Kidney epithelial cell (primary cell): Measurements from ENCODE around the gene GPC6. TPM values are rescaled to one million over a fixed set of nuclear protein-coding genes. Genes with fewer than 3 reads are reported as not detected.

ENCODE experiments used
- DNase-seq: peaks from one replicate; pipeline ENCODE4 v3.0.0-alpha.2; 2010; ENCODE audit warnings: low read depth
- H3K27me3 ChIP-seq: 2 replicates; pipeline ENCODE4 v1.6.0; 2011; ENCODE audit warnings: low read length; ENCODE audit not compliant: control insufficient read depth, insufficient read depth
- H3K36me3 ChIP-seq: 2 replicates; pipeline ENCODE4 v1.5.1; 2011; ENCODE audit warnings: low read length; ENCODE audit not compliant: control insufficient read depth, insufficient read depth
- H3K4me3 ChIP-seq: 2 replicates; pipeline ENCODE4 v1.5.1; 2011; ENCODE audit warnings: low read depth, mild to moderate bottlenecking, control low read depth, low read length
- total RNA-seq: library from RNA; depleted of rRNA; stranded (reverse); fragments of >200 nt; gene quantifications from 2 replicates; pipeline ENCODE4 v1.2.3, GENCODE V29; 2015
- TF ChIP-seq, protein P1 (sequence below): IDR thresholded peaks from 2 replicates; pipeline ENCODE4 v1.5.1; 2011; ENCODE audit warnings: mild to moderate bottlenecking, moderate library complexity, low read length, control low read depth, inconsistent platforms; ENCODE audit not compliant: insufficient read depth, poor library complexity, severe bottlenecking

The GPC6 gene
- total RNA-seq, 1 donor from 2014 or later: 62.7 TPM

DNA sequence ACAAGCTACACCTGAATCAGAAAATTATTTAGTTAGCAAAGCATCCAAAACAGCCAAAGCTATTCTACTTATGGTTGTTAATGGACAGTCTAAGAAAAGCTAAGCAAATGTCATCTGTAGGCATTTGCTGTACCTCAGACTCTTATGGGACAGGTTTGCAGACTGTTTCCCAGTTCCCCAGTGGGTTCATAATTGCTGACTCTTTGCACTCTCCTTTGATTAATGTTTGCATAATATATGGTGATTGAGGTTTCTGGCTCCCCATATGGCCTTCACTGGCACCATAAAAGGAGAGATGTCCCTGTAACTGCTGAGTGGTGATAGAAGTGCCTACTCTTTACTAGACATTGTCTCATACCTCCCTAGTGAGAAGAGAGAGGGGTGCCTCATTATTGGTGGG is 142.1 kb downstream of the GPC6 start:
- no peak for DNase-seq
- Histone ChIP-seq H3K27me3 (no peaks in the 10 kb centered on the region), H3K4me3 (no peak overlapping the region), H3K36me3 (no peaks in the 10 kb centered on the region)
- TF ChIP-seq, protein P1, sequence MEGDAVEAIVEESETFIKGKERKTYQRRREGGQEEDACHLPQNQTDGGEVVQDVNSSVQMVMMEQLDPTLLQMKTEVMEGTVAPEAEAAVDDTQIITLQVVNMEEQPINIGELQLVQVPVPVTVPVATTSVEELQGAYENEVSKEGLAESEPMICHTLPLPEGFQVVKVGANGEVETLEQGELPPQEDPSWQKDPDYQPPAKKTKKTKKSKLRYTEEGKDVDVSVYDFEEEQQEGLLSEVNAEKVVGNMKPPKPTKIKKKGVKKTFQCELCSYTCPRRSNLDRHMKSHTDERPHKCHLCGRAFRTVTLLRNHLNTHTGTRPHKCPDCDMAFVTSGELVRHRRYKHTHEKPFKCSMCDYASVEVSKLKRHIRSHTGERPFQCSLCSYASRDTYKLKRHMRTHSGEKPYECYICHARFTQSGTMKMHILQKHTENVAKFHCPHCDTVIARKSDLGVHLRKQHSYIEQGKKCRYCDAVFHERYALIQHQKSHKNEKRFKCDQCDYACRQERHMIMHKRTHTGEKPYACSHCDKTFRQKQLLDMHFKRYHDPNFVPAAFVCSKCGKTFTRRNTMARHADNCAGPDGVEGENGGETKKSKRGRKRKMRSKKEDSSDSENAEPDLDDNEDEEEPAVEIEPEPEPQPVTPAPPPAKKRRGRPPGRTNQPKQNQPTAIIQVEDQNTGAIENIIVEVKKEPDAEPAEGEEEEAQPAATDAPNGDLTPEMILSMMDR: no peak

DNA sequence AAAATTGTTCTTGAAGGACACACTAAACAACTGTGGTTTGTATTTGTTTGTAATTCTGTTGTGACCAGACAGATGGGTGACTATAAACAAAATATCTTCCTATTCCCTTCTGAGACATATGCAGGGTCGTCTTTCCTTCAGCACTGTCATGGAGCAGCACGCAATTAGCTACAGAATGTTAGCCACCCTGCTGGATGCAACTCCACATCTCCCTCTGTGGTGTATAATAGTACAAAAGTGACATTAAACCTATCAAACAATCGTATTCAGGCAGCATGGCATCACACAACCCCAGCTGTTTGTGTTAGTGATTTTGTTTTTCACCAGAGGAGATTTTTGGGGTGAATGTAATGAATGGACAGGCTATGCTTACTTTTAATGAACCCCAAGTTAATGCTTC is 146.2 kb downstream of the GPC6 start:
- no peaks in the 10 kb centered on the region for H3K27me3 ChIP-seq
- no peaks in the 10 kb centered on the region for H3K36me3 ChIP-seq
- H3K4me3 ChIP-seq: no peak overlapping the region
- TF ChIP-seq, protein P1: no peak
- no peak for DNase-seq

DNA sequence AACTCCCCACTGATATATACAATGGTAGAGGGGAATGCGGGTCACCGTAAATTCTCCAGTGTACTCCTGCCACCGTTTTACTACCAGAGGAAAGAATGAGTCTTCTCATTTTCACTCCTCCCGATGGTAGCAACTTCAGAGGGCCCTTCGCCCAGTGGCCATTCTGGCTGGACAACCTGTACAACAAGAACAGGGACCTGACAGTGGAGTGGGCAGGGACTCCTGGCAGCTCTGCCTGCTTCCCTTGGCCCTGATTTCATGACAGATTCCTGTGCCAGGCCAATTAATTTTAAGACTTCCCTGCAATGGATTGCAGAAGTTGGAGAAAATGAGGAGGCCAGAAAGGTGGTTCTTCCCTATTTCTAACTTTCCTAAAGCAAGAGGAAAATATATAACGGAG is 148.9 kb downstream of the GPC6 start:
- TF ChIP-seq, protein P1: no peak

DNA sequence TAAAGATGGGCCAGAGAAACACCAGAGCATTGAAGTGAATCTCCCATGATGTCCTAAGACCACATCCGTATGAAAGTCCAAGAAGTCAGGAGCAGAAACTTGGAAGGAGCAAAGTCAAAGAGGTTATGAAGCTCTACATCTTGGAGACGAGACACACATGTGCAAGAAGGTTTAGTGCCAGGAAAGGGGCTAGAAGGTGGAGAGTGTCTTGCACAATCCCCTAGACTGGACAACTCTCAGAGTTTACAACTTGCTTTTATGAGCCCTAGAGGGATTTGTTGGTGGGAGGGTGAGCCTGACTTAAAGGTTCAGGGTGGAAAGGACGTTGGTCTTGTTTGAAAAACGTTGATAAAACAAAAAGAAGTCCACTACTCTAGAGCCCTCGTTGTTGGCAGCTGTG is 150.6 kb downstream of the GPC6 start:
- DNase-seq: no peak

More for the DNA sequence above, 148.9 kb downstream of the GPC6 start:
- H3K36me3 ChIP-seq: no peaks in the 10 kb centered on the region
- no peak overlapping the region for H3K4me3 ChIP-seq
- no peak for DNase-seq
- no peaks in the 10 kb centered on the region for H3K27me3 ChIP-seq

DNA sequence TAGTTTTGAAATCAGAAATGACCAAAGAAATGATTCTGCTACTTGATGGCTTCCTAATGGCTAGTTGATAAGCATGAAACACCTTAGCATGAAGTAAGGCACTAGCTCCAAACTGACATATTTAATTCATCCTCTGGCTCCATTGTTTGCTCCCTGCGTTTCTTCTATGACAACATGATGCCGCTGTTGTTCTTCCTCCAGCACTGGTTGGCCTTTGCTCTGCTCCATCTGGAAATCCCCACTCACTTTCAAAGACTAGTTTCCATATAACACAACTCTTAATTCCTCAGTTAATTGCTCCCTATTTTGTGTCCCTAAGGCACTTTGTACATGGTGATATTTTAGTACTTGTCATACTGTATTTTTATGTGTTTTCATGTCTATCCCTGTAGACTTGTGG is 151.6 kb downstream of the GPC6 start:
- TF ChIP-seq, protein P1: no peak
- no peak for DNase-seq
- H3K27me3 ChIP-seq: no peaks in the 10 kb centered on the region
- no peak overlapping the region for H3K4me3 ChIP-seq
- H3K36me3 ChIP-seq: no peaks in the 10 kb centered on the region

More for the DNA sequence above, 150.6 kb downstream of the GPC6 start:
- H3K27me3 ChIP-seq: no peaks in the 10 kb centered on the region
- no peak overlapping the region for H3K4me3 ChIP-seq
- H3K36me3 ChIP-seq: no peaks in the 10 kb centered on the region
- TF ChIP-seq, protein P1: no peak

DNA sequence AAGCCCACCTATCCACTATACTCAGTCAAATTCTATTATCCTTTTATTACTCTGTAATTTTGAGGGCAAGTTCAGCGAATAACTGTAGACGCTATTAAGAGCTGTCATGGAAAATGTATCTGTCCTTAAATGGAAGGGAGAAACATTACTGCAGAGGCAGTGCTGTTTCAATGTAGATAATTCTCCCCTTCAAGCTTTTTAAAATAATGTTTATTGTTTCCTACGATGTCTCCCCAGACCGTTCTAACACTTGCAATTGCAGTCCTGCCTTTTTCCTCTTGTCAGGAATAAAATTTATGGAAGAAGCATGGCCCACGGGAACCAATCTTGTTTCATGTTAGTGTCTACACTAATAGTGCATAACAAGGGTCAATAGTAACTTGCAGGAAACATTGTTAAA is 159.5 kb downstream of the GPC6 start:
- H3K36me3 ChIP-seq: no peaks in the 10 kb centered on the region
- no peaks in the 10 kb centered on the region for H3K27me3 ChIP-seq
- TF ChIP-seq, protein P1: no peak
- DNase-seq: no peak
- H3K4me3 ChIP-seq: no peak overlapping the region
